ENCODE measurements around the gene EVX2. TPM values are rescaled to one million over a fixed set of nuclear protein-coding genes. Genes with fewer than 3 reads are reported as not detected.

The EVX2 gene
- total RNA-seq, 2 experiments from 2014 or later = not detected

- Mint-ChIP-seq H3K4me3 (no peak overlapping the region), H3K27ac (no peak overlapping the region), H3K9me3 (ENCODE audit: insufficient read depth) (no peaks in the 10 kb centered on the region), H3K27me3 (ENCODE audit: low read depth) (peaks cover 78% of the 10 kb centered on the region), H3K4me1 (ENCODE audit: low read depth) (peaks cover 7% of the 10 kb centered on the region), H3K36me3 (ENCODE audit: low read depth) (peaks cover 6% of the 10 kb centered on the region)
- CTCF ChIA-PET = interaction anchor here (1.1 kb wide), 1 partner anchor 21 kb away, joined by 4 read pairs; no protein-coding TSS in a partner anchor
- POLR2A ChIA-PET = interaction anchor here (1.0 kb wide), 1 partner anchor 10 kb away, joined by 3 read pairs; no protein-coding TSS in a partner anchor
- no peak for ATAC-seq
- DNase-seq = no peak
Measured at GRCh38 chr2:176103742-176104315, 20.1 kb upstream of the EVX2 start.

- Mint-ChIP-seq H3K27me3 (ENCODE audit: low read depth) (peaks cover 79% of the 10 kb centered on the region), H3K36me3 (ENCODE audit: low read depth) (peaks cover 6% of the 10 kb centered on the region), H3K9me3 (ENCODE audit: insufficient read depth) (no peaks in the 10 kb centered on the region), H3K4me3 (no peak overlapping the region), H3K27ac (no peak overlapping the region), H3K4me1 (ENCODE audit: low read depth) (peaks cover 5% of the 10 kb centered on the region)
- POLR2A ChIA-PET = no interaction called here
- ATAC-seq (no peak), DNase-seq (no peak)
- CTCF ChIA-PET = interaction anchor here (1.1 kb wide), 1 partner anchor 63 kb away, joined by 3 read pairs; no protein-coding TSS in a partner anchor
Measured at GRCh38 chr2:176103194-176103593, 19.4 kb upstream of the EVX2 start.

- CTCF ChIA-PET = interaction anchor here (1.0 to 1.1 kb wide), 4 partner anchors 8 to 64 kb away, joined by 3 to 4 read pairs (median 4); no protein-coding TSS in a partner anchor
Measured at GRCh38 chr2:176102309-176102866, 18.6 kb upstream of the EVX2 start.

GRCh38 chr2:176101842-176102241, 18.1 kb upstream of the EVX2 start:
- Mint-ChIP-seq H3K4me1 (ENCODE audit: low read depth) (peaks cover 8% of the 10 kb centered on the region), H3K9me3 (ENCODE audit: insufficient read depth) (no peaks in the 10 kb centered on the region), H3K27me3 (ENCODE audit: low read depth) (peaks cover 85% of the 10 kb centered on the region), H3K36me3 (ENCODE audit: low read depth) (peaks cover 6% of the 10 kb centered on the region), H3K27ac (no peak overlapping the region), H3K4me3 (no peak overlapping the region)
- DNase-seq = no peak
- POLR2A ChIA-PET = no interaction called here
- ATAC-seq = no peak
- CTCF ChIA-PET = interaction anchor here (1.0 to 1.1 kb wide), 3 partner anchors 9 to 25 kb away, joined by 4 read pairs; no protein-coding TSS in a partner anchor

More at GRCh38 chr2:176102309-176102866, 18.6 kb upstream of the EVX2 start:
- H3K36me3 Mint-ChIP-seq (ENCODE audit: low read depth) = peaks cover 6% of the 10 kb centered on the region
- no peak for DNase-seq
- peaks cover 5% of the 10 kb centered on the region for H3K4me1 Mint-ChIP-seq (ENCODE audit: low read depth)
- ATAC-seq = no peak
- no peak overlapping the region for H3K27ac Mint-ChIP-seq
- H3K27me3 Mint-ChIP-seq (ENCODE audit: low read depth) = peaks cover 85% of the 10 kb centered on the region
- POLR2A ChIA-PET = no interaction called here
- no peaks in the 10 kb centered on the region for H3K9me3 Mint-ChIP-seq (ENCODE audit: insufficient read depth)
- H3K4me3 Mint-ChIP-seq = no peak overlapping the region

- ATAC-seq = no peak
- no peaks in the 10 kb centered on the region for H3K9me3 Mint-ChIP-seq (ENCODE audit: insufficient read depth)
- H3K27ac Mint-ChIP-seq = no peak overlapping the region
- DNase-seq = no peak
- peaks cover 4% of the 10 kb centered on the region for H3K36me3 Mint-ChIP-seq (ENCODE audit: low read depth)
- H3K4me3 Mint-ChIP-seq = no peak overlapping the region
- CTCF ChIA-PET = no interaction called here
- POLR2A ChIA-PET = no interaction called here
- H3K4me1 Mint-ChIP-seq (ENCODE audit: low read depth) = peaks cover 12% of the 10 kb centered on the region
- peaks cover 88% of the 10 kb centered on the region for H3K27me3 Mint-ChIP-seq (ENCODE audit: low read depth)
Measured at GRCh38 chr2:176101216-176101830, 17.6 kb upstream of the EVX2 start.

- H3K27me3 Mint-ChIP-seq (ENCODE audit: low read depth) = peaks cover 85% of the 10 kb centered on the region
- H3K27ac Mint-ChIP-seq = no peak overlapping the region
- peaks cover 12% of the 10 kb centered on the region for H3K4me1 Mint-ChIP-seq (ENCODE audit: low read depth)
- ChIA-PET CTCF (no interaction called here), POLR2A (no interaction called here)
- no peak overlapping the region for H3K4me3 Mint-ChIP-seq
- H3K9me3 Mint-ChIP-seq (ENCODE audit: insufficient read depth) = no peaks in the 10 kb centered on the region
- H3K36me3 Mint-ChIP-seq (ENCODE audit: low read depth) = peaks cover 1% of the 10 kb centered on the region
- DNase-seq (no peak), ATAC-seq (no peak)
Measured at GRCh38 chr2:176100547-176101140, 16.9 kb upstream of the EVX2 start.

- POLR2A ChIA-PET = no interaction called here
- no peak within 1 kb of the TSS for H3K27ac Mint-ChIP-seq
- H3K9me3 Mint-ChIP-seq (ENCODE audit: insufficient read depth) = no peaks in the 10 kb centered on the region
- peaks cover 12% of the 10 kb centered on the region for H3K4me1 Mint-ChIP-seq (ENCODE audit: low read depth)
- no peak for ATAC-seq
- H3K4me3 Mint-ChIP-seq = no peak within 1 kb of the TSS
- CTCF ChIA-PET = no interaction called here
- peaks cover 1% of the 10 kb centered on the region for H3K36me3 Mint-ChIP-seq (ENCODE audit: low read depth)
- H3K27me3 Mint-ChIP-seq (ENCODE audit: low read depth) = peaks cover 85% of the 10 kb centered on the region
- no peak for DNase-seq
Measured at GRCh38 chr2:176099728-176100546, 16.2 kb upstream of the EVX2 start, which contains the start of gene HOXD12. Gene HOXD12, plus strand, starts transcription at chr2:176099795. Its CDS starts 7 bp downstream, at chr2:176099802.

- Mint-ChIP-seq H3K27me3 (ENCODE audit: low read depth) (peaks cover 84% of the 10 kb centered on the region), H3K36me3 (ENCODE audit: low read depth) (peaks cover 1% of the 10 kb centered on the region), H3K27ac (no peak overlapping the region), H3K4me1 (ENCODE audit: low read depth) (peaks cover 12% of the 10 kb centered on the region), H3K9me3 (ENCODE audit: insufficient read depth) (no peaks in the 10 kb centered on the region), H3K4me3 (no peak overlapping the region)
- ChIA-PET POLR2A (no interaction called here), CTCF (interaction anchor here (0.7 to 5.6 kb wide), 2 partner anchors 11 to 410 kb away, joined by 3 to 80 read pairs; no protein-coding TSS in a partner anchor)
- ATAC-seq (no peak), DNase-seq (no peak)
Measured at GRCh38 chr2:176099159-176099727, 15.5 kb upstream of the EVX2 start.

GRCh38 chr2:176098366-176099158, 14.8 kb upstream of the EVX2 start:
- no peak for ATAC-seq
- CTCF ChIA-PET = interaction anchor here (0.7 to 5.6 kb wide), 12 partner anchors 10 to 847 kb away, joined by 3 to 80 read pairs (median 4); no protein-coding TSS in a partner anchor

GRCh38 chr2:176097820-176098365, 14.1 kb upstream of the EVX2 start:
- peaks cover 1% of the 10 kb centered on the region for H3K36me3 Mint-ChIP-seq (ENCODE audit: low read depth)
- H3K4me3 Mint-ChIP-seq = no peak overlapping the region
- H3K4me1 Mint-ChIP-seq (ENCODE audit: low read depth) = peaks cover 14% of the 10 kb centered on the region
- DNase-seq (no peak), ATAC-seq (no peak)
- H3K27ac Mint-ChIP-seq = no peak overlapping the region
- ChIA-PET POLR2A (interaction anchor here (0.7 kb wide), 1 partner anchor 50 kb away, joined by 3 read pairs; no protein-coding TSS in a partner anchor), CTCF (interaction anchor here (0.6 to 5.6 kb wide), 18 partner anchors 10 to 847 kb away, joined by 3 to 80 read pairs (median 4); no protein-coding TSS in a partner anchor)
- no peaks in the 10 kb centered on the region for H3K9me3 Mint-ChIP-seq (ENCODE audit: insufficient read depth)
- peaks cover 87% of the 10 kb centered on the region for H3K27me3 Mint-ChIP-seq (ENCODE audit: low read depth)

More at GRCh38 chr2:176098366-176099158, 14.8 kb upstream of the EVX2 start:
- H3K27ac Mint-ChIP-seq = no peak overlapping the region
- H3K36me3 Mint-ChIP-seq (ENCODE audit: low read depth) = peaks cover 1% of the 10 kb centered on the region
- no peak for DNase-seq
- peaks cover 12% of the 10 kb centered on the region for H3K4me1 Mint-ChIP-seq (ENCODE audit: low read depth)
- H3K9me3 Mint-ChIP-seq (ENCODE audit: insufficient read depth) = no peaks in the 10 kb centered on the region
- POLR2A ChIA-PET = no interaction called here
- peaks cover 84% of the 10 kb centered on the region for H3K27me3 Mint-ChIP-seq (ENCODE audit: low read depth)
- H3K4me3 Mint-ChIP-seq = no peak overlapping the region

Measured in activated CD8-positive, alpha-beta T cell treated with anti-CD3 and anti-CD28 coated beads, Interleukin-2, amount 10 ng/mL, durations not matched to agents 7 days and 5 days (primary cell).